Right lung (tissue), 5 donors: ENCODE measurements around the gene HHAT. TPM values are rescaled to one million over a fixed set of nuclear protein-coding genes. Genes with fewer than 3 reads are reported as not detected.
"Not testable (repeated sequence)": the region's sequence is repeated elsewhere in the genome, so short reads cannot be mapped to it uniquely, and the experiment has no call there.

ENCODE experiments used
- DNase-seq, 2 donors: peaks; one replicate each; pipeline ENCODE4 v3.0.0-alpha.2; 2013
- polyA plus RNA-seq, 5 donors: library from polyadenylated mRNA; unstranded; fragments of 120-200 nt; gene quantifications; one replicate each; pipeline versions ENCODE4 v1.2.1 to v1.2.3, GENCODE V29; 2013; ENCODE audit warnings: inconsistent platforms in 1 of 5, low replicate concordance in 1 of 5; ENCODE audit not compliant: insufficient read length in 5 of 5, insufficient read depth in 1 of 5

HHAT gene
- polyA plus RNA-seq, 5 donors, result 9.3 to 12.0 (median 11.2) TPM

- no peak for DNase-seq
Observed at GRCh38 chr1:210645582-210646257, 317.0 kb downstream of the HHAT start.

DNA sequence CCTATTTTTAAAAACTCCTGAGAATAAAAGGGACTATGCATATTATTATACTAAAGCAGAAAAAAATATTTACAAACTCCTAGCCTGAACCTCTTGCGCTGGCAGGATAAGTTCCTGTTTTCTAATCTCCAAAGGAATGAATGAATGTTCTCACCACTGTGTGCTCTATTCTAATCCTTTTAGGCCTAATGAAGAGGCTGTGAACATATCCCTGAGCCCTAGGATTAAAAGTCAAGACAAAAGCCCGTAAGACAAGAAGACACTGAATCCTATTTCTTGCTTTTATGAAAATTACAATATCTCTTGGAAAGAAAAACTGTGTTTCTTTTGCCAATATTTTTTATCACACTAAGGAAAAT, 317.5 kb downstream of the HHAT start:
- no peak for DNase-seq

GRCh38 chr1:210647406-210648333, 319.0 kb downstream of the HHAT start:
- no peak for DNase-seq

DNA sequence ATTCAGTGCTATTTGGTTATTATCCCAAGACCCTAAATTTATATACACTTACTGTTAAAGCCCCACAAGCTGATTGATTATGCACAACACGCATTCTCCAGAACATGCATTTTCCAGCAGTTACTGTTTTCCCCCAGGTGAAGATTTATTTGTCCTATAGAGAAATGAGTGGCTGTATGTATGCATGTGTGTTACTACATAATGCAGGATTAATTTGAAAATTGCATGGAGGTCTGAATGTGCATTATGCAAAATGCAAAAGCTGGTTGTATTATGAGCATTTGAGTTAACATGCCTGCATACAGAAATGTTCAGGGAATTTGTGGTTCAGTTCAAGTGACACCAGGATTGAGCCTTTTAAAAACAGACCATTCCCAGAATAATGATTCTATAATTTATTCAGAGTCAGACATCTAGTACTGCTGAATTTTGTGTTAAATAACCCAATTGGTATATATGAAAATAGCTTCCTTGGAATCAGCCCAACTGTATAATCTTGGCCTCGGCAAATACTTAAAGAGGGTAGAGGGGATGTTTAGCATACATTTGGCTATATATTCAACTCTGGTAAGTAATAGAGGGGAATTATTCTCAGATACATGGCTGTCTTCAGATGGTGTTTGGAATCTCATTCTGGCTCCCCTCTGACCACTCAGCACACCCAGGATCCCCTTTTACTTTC, 320.0 kb downstream of the HHAT start:
- no peak for DNase-seq

- no peak for DNase-seq
Observed at GRCh38 chr1:210650403-210650802, 321.7 kb downstream of the HHAT start.

GRCh38 chr1:210652329-210652954, 323.7 kb downstream of the HHAT start:
- no peak for DNase-seq

DNA sequence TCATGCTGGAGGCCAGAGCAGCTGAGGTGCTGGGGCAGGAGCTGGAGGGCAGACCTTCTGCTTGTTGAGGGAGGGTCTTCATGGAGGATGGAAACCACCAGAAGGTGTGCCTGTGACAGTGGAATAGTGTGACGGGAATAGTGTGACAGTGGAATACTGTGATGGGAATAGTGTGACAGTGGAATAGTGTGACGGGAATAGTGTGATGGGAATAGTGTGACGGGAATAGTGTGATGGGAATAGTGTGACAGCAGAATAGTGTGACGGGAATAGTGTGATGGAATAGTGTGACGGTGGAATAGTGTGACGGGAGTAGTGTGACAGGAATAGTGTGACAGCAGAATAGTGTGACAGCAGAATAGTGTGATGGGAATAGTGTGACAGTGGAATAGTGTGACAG, 325.1 kb downstream of the HHAT start:
- no peak for DNase-seq

- DNase-seq, result no peak
Observed at GRCh38 chr1:210654176-210654981, 325.7 kb downstream of the HHAT start.

DNA sequence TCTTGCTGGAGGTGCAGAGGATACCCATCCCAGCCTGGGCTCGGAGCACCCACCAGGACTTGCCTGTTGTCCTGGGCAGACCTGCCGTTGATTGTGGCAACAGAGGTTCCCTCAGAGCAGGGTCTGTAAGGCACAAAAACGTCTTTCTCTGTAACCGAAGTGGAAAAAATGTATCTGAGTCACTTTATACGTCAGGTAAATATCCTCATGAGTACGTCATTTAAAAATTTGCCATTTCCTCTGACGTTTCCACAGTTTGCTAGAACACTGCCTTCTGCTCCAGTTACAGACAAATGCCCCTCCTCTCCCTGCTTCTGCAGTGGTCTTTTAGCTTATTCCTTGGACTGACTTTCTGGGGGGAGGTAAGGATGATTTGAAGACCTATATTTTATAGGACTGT, 326.8 kb downstream of the HHAT start:
- DNase-seq, result no peak

- DNase-seq, result no peak
Observed at GRCh38 chr1:210657806-210658205, 329.1 kb downstream of the HHAT start.

DNA sequence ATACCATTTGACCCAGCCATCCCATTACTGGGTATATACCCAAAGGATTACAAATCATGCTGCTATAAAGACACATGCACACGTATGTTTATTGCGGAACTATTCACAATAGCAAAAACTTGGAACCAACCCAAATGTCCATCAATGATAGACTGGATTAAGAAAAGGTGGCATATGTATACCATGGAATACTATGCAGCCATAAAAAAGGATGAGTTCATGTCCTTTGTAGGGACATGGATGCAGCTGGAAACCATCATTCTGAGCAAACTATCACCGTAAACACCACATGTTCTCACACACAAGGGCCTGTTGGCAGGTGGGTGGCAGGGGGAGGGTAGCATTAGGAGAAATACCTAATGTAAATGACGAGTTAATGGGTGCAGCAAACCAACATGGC, 332.8 kb downstream of the HHAT start:
- not testable (repeated sequence) for DNase-seq

DNA sequence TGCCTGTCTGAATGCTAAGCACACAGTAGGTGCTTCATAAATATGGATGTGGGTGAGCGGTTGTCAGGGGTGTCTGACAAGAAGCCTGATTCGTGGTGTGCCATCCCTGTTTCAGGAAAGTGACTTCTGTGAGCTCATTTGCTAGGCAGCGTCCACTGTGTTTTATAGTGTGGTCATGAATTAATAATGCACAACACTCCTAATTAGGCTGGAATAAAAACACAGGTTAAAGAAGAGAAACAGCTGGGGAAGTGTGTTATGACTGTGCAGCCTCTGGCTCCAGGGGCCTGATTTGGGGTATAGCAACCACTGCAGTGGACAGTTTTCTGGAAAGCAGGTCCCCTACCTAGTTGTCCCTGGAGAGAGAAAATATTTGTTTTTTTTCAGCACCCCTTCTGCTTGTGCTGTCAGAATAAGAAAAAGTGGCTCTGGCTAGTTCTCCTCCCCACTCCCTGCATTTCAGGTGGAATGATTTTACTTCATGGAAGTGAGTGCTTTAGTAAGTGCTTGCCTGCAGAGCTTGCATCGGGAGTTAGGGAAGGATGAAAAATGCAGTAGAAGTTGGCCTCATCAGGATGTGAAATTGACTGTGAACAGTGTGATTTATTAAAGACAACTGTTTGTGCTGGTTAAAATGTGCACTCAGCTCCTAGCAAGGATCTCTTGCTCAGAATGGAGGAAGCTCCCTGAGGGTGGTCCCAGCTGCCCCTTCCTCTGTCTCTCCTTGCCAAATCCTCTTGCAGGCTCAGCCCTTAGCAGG, 333.8 kb downstream of the HHAT start:
- DNase-seq, result no peak

GRCh38 chr1:210663730-210664573, 335.2 kb downstream of the HHAT start:
- no peak for DNase-seq

DNA sequence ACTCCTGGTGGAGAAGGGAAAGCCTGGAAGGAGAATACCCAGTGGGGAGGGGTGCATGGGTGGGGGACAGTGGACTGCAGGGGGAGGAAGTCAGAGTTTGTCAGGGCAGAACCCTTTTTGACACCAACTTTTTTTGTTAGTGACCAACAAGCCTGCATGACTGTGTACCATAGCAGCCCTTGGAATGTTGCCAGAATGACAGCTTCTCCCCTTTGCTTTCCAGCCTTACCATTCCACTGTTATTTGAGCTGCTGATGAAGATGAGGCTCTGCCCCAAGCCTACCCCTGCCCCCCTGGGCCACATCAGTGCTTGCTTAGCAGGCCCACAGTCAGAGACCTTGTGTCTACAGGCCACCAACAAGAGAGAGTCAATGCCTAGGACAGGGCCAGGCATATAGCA, 341.2 kb downstream of the HHAT start:
- no peak for DNase-seq

GRCh38 chr1:210674151-210674550, 345.4 kb downstream of the HHAT start:
- DNase-seq, result no peak

DNA sequence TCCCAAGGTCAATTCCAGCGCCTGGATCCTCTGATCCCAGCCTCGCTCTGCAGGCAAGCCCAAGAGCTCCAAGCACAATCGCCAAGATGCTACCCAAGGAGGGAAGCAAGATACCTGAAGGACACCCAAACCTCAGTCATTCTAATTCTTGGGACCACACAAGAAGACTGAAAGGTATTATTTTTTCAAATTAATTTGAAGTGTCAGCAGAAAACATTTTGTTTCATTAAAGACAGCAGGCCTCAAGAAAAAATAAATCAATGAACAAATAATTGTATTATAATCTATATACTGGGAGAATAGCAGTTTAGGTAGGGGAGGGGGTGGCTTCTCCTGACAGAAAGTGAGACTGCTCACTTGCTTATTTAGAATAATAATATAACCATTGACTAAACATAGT, 347.8 kb downstream of the HHAT start:
- DNase-seq, result no peak

DNA sequence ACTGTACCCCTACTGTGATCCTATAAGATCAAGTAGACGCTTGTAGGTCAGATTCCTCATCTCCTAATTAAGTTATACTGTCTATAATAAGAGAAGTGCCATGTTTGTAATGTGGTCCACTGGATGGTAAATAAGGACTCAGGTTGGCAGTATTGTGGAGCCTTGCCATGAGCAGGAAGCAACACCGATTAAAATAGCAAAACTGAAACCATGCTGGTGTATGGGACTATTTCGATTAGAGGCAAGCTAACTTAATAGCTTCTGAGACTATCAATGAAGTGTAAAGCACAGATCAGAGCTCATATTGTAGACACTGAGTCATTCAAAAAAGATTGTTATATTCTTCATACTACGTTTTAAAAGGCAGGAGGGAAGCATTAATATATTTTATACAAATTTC, 348.8 kb downstream of the HHAT start:
- DNase-seq, result no peak

GRCh38 chr1:210678306-210678705, 349.6 kb downstream of the HHAT start:
- no peak for DNase-seq

- no peak for DNase-seq
Observed at GRCh38 chr1:210681158-210681557, 352.5 kb downstream of the HHAT start.
